ENCODE data around the gene ATP5MK. TPM values are rescaled to one million over a fixed set of nuclear protein-coding genes. Genes with fewer than 3 reads are reported as not detected.

Gene ATP5MK
- total RNA-seq, 2 experiments from 2014 or later, result 260 to 276 TPM

GRCh38 chr10:103350175-103350516 lies 46.1 kb downstream of the ATP5MK start:
- ChIA-PET POLR2A (no interaction called here), CTCF (interaction anchor here (0.7 to 1.9 kb wide), 3 partner anchors 16 to 491 kb away, joined by 3 to 5 read pairs (median 4); no protein-coding TSS in a partner anchor)
- H3K36me3 Mint-ChIP-seq (ENCODE audit: low read depth), result peaks cover 10% of the 10 kb centered on the region

More at GRCh38 chr10:103350175-103350516, 46.1 kb downstream of the ATP5MK start:
- no peaks in the 10 kb centered on the region for H3K27me3 Mint-ChIP-seq
- no peaks in the 10 kb centered on the region for H3K9me3 Mint-ChIP-seq
- peaks cover 12% of the 10 kb centered on the region for H3K4me1 Mint-ChIP-seq
- H3K27ac Mint-ChIP-seq, result peak overlapping the region; percentile 74
- no peak for DNase-seq
- peak overlapping the region; percentile 90 for H3K4me3 Mint-ChIP-seq

Small RNAs within 50 kb of the gene (microRNA-seq; reads per million reads assigned to microRNA genes)
- gene MIR1307 (ENCODE audit: borderline microRNAs expressed, borderline replicate concordance), result 2,051 reads per million, percentile 90 among the genes with 10 or more reads in this experiment

Other genes with a start within 250 kb of the ATP5MK start
- gene NT5C2, start 203.2 kb downstream of the ATP5MK start, total RNA-seq, result 10 to 100 TPM; 66.1 to 80.2 TPM
- not detected for gene RPEL1, start 150.6 kb downstream of the ATP5MK start, total RNA-seq
- under 1 TPM in 1 of 2 experiments, not detected in 1; 0.10 TPM for gene INA, start 119.3 kb downstream of the ATP5MK start, total RNA-seq
- 10 to 100 TPM; 12.2 to 13.0 TPM for gene PCGF6, start 45.3 kb downstream of the ATP5MK start, total RNA-seq
- gene TAF5, start 28.5 kb downstream of the ATP5MK start, total RNA-seq, result 10 to 100 TPM; 13.2 to 15.1 TPM
- gene PDCD11, start 151 bp upstream of the ATP5MK start, total RNA-seq, result 10 to 100 TPM; 43.4 to 51.8 TPM
- gene CALHM2, start 55.9 kb upstream of the ATP5MK start, total RNA-seq, result 100 to 1,000 TPM in 1 of 2 experiments, 10 to 100 TPM in 1; 89.6 to 109 TPM
- gene CALHM1, start 62.4 kb upstream of the ATP5MK start, total RNA-seq, result under 1 TPM; 0.12 to 0.21 TPM
- under 1 TPM in 1 of 2 experiments, not detected in 1; 0.17 TPM for gene CALHM3, start 82.8 kb upstream of the ATP5MK start, total RNA-seq
- 1 to 10 TPM; 1.1 to 1.6 TPM for gene NEURL1, start 97.2 kb upstream of the ATP5MK start, total RNA-seq

Data from activated CD4-positive, alpha-beta T cell treated with anti-CD3 and anti-CD28 coated beads, Interleukin-2, amount 10 ng/mL, durations not matched to agents 7 days and 5 days (primary cell).